GM08714 (cell line): Measurements from ENCODE around the gene PCDHB14.
"Not testable (repeated sequence)": the region's sequence is repeated elsewhere in the genome, so short reads cannot be mapped to it uniquely, and the experiment has no call there.

Source experiments
- H3K4me3 ChIP-seq: fragments of 200-500 bp; sonication (Bioruptor generic); 2 replicates; pipeline ENCODE4 v1.5.1; 2014; ENCODE audit warnings: mild to moderate bottlenecking, low read length, inconsistent platforms
- ZNF274 ChIP-seq: IDR thresholded peaks from 2 replicates; pipeline ENCODE4 v1.6.1; 2012; ENCODE audit warnings: mild to moderate bottlenecking, low read depth, low read length

PCDHB14 gene

DNA sequence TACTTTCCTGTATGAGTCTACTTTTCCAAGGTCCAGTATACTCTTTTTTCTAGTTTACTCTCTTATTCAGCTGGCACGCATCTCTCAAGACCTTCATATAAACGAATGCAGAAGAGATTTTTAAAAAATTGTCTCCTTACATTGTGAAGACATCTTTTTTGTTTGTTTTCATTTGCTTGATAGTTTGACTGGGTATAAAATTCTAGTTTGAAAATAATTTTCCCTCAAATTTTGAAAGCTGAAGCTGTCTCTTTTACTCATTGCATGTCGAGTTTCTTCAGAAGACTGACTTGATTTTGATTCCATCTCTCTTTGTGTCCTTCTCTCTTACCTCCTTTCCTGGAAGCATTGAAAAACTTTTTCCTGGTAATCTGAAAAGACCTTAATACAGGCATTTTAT, 26.8 kb upstream of the PCDHB14 start:
- TF ChIP-seq ZNF274, result no peak

DNA sequence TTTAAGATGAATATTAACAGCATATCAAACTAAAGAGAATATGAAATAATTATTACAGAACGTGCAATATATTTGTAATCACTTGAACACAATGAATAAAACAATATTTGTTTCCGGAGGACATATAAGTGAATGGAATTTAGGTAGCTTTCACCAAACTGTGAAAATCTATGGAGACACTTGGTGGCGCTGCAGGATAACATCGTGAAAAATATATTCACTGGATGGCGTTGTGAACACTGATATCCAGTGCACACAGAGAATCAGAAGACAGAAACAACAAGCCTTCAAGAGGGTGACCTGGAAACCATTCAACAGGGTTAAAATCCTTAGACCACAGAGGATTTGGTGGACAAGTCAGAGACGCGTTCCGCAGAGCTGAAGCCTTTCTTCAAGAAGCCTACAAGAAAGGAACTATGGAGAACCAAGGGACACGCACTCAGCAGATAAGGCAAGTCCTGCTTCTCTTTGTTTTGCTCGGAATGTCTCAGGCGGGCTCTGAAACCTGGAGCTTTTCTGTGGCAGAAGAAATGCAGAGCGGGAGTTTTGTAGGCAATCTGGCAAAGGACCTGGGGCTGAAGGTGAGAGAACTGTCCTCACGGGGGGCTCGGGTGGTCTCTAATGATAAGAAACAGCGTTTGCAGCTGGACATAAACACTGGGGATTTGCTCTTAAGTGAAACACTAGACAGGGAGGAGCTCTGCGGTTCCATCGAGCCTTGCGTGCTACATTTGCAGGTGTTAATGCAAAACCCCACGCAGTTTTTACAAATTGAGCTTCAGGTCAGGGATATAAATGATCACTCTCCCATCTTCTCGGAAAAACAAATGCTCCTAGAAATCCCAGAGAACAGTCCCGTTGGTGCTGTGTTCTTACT, 23.5 kb upstream of the PCDHB14 start, which contains the start of gene PCDHB11:
PCDHB11 (plus strand) TSS at position 269 of the 877 bp plus-strand sequence; CDS start at position 417, 148 bp downstream.
- H3K4me3 ChIP-seq, result no peak within 1 kb of the TSS
- no peak for TF ChIP-seq ZNF274

More for the DNA sequence above, 26.8 kb upstream of the PCDHB14 start:
- no peak overlapping the region for H3K4me3 ChIP-seq

DNA sequence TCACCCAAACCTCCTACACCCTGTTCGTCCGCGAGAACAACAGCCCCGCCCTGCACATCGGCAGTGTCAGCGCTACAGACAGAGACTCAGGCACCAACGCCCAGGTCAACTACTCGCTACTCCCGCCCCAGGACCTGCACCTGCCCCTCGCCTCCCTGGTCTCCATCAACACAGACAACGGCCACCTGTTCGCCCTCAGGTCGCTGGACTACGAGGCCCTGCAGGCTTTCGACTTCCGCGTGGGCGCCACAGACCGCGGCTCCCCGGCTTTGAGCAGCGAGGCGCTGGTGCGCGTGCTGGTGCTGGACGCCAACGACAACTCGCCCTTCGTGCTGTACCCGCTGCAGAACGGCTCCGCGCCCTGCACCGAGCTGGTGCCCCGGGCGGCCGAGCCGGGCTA, 22.0 kb upstream of the PCDHB14 start:
- H3K4me3 ChIP-seq, result not testable (repeated sequence)

DNA sequence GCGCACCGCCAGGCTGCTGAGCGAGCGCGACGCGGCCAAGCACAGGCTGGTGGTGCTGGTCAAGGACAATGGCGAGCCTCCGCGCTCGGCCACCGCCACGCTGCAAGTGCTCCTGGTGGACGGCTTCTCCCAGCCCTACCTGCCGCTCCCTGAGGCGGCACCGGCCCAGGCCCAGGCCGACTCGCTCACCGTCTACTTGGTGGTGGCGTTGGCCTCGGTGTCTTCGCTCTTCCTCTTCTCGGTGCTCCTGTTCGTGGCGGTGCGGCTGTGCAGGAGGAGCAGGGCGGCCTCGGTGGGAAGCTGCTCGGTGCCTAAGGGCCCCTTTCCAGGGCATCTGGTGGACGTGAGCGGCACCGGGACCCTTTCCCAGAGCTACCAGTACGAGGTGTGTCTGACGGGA, 21.5 kb upstream of the PCDHB14 start:
- H3K4me3 ChIP-seq, result not testable (repeated sequence)

DNA sequence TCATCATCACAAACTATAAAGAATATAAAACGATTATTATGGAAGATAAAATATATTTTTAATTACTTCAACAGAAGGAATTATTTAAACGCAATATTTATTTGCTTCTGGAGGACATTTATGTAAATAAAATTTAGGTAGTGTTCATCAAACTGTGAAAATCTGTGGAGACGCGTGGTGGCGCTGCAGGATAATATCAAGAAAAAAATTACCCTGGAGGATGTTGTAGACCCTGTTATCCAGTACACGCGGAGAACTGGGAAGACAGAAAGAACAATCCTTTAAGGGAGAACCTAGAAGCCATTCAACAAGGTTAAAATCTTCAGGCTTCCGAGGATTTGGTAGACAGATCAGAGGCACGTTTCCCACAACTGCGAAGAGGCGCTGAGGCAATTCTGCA, 14.7 kb upstream of the PCDHB14 start, which contains the start of gene PCDHB12:
PCDHB12 (plus strand) TSS at position 242 of the 400 bp plus-strand sequence. CDS start 189 bp downstream, outside the sequence.
- H3K4me3 ChIP-seq, result no peak within 1 kb of the TSS
- no peak for TF ChIP-seq ZNF274

DNA sequence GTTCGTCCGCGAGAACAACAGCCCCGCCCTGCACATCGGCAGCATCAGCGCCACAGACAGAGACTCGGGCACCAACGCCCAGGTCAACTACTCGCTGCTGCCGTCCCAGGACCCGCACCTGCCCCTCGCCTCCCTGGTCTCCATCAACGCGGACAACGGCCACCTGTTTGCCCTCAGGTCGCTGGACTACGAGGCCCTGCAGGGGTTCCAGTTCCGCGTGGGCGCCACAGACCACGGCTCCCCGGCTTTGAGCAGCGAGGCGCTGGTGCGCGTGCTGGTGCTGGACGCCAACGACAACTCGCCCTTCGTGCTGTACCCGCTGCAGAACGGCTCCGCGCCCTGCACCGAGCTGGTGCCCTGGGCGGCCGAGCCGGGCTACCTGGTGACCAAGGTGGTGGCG, 12.9 kb upstream of the PCDHB14 start:
- H3K4me3 ChIP-seq, result not testable (repeated sequence)

DNA sequence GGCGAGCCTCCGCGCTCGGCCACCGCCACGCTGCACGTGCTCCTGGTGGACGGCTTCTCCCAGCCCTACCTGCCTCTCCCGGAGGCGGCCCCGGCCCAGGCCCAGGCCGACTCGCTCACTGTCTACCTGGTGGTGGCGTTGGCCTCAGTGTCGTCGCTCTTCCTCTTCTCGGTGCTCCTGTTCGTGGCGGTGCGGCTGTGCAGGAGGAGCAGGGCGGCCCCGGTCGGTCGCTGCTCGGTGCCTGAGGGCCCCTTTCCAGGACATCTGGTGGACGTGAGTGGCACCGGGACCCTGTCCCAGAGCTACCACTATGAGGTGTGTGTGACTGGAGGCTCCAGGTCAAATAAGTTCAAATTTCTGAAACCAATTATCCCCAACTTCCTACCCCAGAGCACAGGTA, 12.3 kb upstream of the PCDHB14 start:
- not testable (repeated sequence) for H3K4me3 ChIP-seq

DNA sequence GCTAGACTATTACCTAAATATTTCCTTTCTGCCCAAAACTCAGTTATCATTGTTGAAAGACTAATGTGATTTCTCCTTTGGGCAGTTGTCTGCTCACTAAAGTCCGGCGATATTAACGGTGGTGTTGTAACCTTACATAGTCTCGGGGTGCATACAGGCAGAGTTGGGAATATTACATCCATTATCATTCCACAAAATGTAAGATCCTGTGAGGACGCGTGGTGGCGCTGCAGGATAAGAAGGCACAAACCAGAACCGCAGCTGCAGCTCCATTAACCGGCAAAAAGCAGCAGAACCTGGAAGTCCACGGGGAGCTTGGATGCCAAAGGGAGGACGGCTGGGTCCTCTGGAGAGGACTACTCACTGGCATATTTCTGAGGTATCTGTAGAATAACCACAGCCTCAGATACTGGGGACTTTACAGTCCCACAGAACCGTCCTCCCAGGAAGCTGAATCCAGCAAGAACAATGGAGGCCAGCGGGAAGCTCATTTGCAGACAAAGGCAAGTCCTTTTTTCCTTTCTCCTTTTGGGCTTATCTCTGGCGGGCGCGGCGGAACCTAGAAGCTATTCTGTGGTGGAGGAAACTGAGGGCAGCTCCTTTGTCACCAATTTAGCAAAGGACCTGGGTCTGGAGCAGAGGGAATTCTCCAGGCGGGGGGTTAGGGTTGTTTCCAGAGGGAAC, 9.3 kb upstream of the PCDHB14 start, which contains the start of gene PCDHB13:
PCDHB13 (plus strand) TSS at position 264 of the 684 bp plus-strand sequence; CDS start at position 469, 205 bp downstream.
- not testable (repeated sequence) for H3K4me3 ChIP-seq

DNA sequence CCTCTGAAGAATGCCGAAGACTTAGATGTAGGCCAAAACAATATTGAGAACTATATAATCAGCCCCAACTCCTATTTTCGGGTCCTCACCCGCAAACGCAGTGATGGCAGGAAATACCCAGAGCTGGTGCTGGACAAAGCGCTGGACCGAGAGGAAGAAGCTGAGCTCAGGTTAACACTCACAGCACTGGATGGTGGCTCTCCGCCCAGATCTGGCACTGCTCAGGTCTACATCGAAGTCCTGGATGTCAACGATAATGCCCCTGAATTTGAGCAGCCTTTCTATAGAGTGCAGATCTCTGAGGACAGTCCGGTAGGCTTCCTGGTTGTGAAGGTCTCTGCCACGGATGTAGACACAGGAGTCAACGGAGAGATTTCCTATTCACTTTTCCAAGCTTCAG, 8.6 kb upstream of the PCDHB14 start:
- H3K4me3 ChIP-seq, result not testable (repeated sequence)

DNA sequence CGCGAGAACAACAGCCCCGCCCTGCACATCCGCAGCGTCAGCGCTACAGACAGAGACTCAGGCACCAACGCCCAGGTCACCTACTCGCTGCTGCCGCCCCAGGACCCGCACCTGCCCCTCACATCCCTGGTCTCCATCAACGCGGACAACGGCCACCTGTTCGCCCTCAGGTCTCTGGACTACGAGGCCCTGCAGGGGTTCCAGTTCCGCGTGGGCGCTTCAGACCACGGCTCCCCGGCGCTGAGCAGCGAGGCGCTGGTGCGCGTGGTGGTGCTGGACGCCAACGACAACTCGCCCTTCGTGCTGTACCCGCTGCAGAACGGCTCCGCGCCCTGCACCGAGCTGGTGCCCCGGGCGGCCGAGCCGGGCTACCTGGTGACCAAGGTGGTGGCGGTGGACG, 7.6 kb upstream of the PCDHB14 start:
- H3K4me3 ChIP-seq, result not testable (repeated sequence)

DNA sequence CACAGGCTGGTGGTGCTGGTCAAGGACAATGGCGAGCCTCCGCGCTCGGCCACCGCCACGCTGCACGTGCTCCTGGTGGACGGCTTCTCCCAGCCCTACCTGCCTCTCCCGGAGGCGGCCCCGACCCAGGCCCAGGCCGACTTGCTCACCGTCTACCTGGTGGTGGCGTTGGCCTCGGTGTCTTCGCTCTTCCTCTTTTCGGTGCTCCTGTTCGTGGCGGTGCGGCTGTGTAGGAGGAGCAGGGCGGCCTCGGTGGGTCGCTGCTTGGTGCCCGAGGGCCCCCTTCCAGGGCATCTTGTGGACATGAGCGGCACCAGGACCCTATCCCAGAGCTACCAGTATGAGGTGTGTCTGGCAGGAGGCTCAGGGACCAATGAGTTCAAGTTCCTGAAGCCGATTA, 7.1 kb upstream of the PCDHB14 start:
- not testable (repeated sequence) for H3K4me3 ChIP-seq

DNA sequence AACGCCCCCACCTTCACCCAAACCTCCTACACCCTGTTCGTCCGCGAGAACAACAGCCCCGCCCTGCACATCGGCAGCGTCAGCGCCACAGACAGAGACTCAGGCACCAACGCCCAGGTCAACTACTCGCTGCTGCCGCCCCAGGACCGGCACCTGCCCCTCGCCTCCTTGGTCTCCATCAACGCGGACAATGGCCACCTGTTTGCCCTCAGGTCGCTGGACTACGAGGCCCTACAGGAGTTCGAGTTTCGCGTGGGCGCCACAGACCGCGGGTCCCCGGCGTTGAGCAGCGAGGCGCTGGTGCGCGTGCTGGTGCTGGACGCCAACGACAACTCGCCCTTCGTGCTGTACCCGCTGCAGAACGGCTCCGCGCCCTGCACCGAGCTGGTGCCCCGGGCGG, 1.7 kb downstream of the PCDHB14 start:
- not testable (repeated sequence) for H3K4me3 ChIP-seq

DNA sequence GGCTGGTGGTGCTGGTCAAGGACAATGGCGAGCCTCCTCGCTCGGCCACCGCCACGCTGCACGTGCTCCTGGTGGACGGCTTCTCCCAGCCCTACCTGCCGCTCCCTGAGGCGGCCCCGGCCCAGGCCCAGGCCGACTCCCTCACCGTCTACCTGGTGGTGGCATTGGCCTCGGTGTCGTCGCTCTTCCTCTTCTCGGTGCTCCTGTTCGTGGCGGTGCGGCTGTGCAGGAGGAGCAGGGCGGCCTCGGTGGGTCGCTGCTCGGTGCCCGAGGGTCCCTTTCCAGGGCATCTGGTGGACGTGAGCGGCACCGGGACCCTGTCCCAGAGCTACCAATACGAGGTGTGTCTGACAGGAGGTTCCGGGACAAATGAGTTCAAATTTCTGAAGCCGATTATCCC, 2.3 kb downstream of the PCDHB14 start:
- H3K4me3 ChIP-seq, result not testable (repeated sequence)

DNA sequence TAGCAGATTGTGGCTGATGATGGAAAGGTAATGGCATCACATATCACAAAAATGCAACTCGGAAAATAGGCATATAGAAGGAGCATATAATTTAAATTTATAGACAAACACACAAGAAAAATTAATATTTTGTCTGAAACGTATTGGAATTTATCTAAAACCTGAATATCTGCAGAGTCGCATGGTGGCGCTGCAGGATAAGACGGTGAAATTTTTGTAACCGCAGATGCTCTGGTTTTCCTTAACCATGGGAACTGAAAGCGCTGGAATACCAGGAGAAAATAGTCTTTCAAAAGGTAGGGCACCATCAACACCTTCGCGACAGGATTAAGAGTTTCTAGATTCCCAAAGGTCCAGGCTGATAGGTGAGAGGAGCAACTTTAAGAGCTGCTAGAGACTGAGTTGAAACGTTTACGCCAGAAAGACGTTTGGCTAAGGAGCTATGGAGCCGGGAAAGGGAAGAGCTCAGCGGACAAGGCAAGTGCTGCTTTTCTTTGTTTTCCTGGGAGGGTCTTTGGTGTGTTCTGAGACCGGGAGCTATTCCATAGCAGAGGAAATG, 11.0 kb downstream of the PCDHB14 start:
- H3K4me3 ChIP-seq, result no peak overlapping the region
- TF ChIP-seq ZNF274, result no peak

DNA sequence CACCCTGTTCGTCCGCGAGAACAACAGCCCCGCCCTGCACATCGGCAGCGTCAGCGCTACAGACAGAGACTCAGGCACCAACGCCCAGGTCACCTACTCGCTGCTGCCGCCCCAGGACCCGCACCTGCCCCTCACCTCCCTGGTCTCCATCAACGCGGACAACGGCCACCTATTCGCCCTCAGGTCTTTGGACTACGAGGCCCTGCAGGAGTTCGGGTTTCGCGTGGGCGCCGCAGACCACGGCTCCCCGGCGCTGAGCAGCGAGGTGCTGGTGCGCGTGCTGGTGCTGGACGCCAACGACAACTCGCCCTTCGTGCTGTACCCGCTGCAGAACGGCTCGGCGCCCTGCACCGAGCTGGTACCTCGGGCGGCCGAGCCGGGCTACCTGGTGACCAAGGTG, 12.8 kb downstream of the PCDHB14 start:
- not testable (repeated sequence) for H3K4me3 ChIP-seq
